ENCODE measurements around the gene FNDC3A. TPM values are rescaled to one million over a fixed set of nuclear protein-coding genes. Genes with fewer than 3 reads are reported as not detected.

Gene FNDC3A
- total RNA-seq, 1 donor from 2014 or later: 61.4 TPM

DNA sequence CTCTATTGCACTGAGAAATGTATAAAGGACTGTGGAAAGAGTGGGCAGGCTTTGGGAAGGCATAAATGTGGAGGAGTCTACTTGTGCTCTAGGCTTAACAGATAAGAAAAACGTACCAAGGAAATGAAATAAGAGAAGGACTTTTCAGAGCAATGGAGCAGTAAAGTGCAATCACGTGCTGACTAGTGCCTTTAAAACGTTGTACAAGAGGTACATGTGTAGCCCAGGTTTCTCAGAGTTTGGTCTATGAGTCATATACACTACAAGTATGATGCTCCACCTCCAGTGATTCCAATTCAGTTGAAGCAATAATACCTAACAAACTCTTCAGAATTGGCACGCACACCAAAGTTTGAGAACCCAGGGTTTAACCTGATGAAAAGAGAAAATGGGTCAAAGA, 13.4 kb upstream of the FNDC3A start:
- TF ChIP-seq, protein P1, sequence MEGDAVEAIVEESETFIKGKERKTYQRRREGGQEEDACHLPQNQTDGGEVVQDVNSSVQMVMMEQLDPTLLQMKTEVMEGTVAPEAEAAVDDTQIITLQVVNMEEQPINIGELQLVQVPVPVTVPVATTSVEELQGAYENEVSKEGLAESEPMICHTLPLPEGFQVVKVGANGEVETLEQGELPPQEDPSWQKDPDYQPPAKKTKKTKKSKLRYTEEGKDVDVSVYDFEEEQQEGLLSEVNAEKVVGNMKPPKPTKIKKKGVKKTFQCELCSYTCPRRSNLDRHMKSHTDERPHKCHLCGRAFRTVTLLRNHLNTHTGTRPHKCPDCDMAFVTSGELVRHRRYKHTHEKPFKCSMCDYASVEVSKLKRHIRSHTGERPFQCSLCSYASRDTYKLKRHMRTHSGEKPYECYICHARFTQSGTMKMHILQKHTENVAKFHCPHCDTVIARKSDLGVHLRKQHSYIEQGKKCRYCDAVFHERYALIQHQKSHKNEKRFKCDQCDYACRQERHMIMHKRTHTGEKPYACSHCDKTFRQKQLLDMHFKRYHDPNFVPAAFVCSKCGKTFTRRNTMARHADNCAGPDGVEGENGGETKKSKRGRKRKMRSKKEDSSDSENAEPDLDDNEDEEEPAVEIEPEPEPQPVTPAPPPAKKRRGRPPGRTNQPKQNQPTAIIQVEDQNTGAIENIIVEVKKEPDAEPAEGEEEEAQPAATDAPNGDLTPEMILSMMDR (IDR thresholded peaks at IDR 0.05): no peak
- peak; percentile 54 to 80 for ATAC-seq
- H3K27me3 ChIP-seq (ENCODE audit: low read depth): no peaks in the 10 kb centered on the region
- H3K9me3 ChIP-seq: no peaks in the 10 kb centered on the region
- H3K4me1 ChIP-seq: no peaks in the 10 kb centered on the region
- no peak for DNase-seq
- H3K4me3 ChIP-seq: no peak overlapping the region
- intact Hi-C loops (cut with DNase I): no loop called here
- no peak overlapping the region for H3K27ac ChIP-seq
- no peaks in the 10 kb centered on the region for H3K36me3 ChIP-seq

DNA sequence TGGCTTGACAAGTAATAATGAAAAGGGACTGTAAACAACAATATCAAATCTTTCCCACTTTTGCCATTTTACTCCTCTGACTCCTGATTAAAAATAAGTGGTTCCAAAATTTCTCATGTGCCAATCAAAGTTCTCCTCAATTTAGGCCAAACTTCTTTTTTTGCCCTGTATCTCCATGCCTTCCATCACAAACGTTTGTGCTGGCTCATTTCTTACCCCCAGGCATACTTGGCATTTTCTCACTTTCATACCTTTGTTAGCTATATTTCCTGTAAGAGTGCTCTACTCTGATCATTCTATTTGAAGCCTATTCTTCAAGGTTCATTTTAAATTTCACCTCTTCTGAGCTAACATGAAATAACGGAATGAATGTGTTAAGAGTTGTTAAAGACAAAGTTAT, 10.0 kb upstream of the FNDC3A start:
- Histone ChIP-seq H3K9me3 (no peaks in the 10 kb centered on the region), H3K4me1 (no peaks in the 10 kb centered on the region), H3K27ac (no peak overlapping the region), H3K4me3 (no peak overlapping the region), H3K36me3 (no peaks in the 10 kb centered on the region), H3K27me3 (ENCODE audit: low read depth) (no peaks in the 10 kb centered on the region)
- no peak for DNase-seq
- TF ChIP-seq, protein P1 (IDR thresholded peaks at IDR 0.05): no peak
- intact Hi-C loops (cut with DNase I): no loop called here
- no peak for ATAC-seq

DNA sequence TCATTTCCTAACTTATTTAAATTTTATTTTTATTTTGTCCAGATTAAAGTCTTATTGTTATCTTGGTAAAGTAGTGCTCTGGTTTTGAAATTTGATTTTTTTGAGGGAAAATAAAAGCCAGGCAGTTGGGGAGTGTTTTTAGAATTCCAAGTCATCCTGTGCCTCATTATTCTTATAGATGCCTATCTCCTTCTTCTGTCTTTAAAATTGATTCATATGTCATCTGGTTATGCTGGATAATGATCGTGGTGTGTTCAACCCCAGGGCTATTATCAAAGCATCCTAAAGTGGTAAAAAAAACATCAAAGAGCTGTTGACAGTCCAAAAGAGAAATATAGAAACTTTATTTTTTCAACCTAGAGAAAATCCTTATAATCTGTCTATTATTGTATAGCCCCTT, 6.0 kb upstream of the FNDC3A start:
- TF ChIP-seq, protein P1 (IDR thresholded peaks at IDR 0.05): no peak
- ATAC-seq: no peak
- intact Hi-C loops (cut with DNase I): no loop called here
- Histone ChIP-seq H3K4me3 (no peak overlapping the region), H3K9me3 (peaks cover 14% of the 10 kb centered on the region), H3K27ac (no peak overlapping the region), H3K36me3 (no peaks in the 10 kb centered on the region), H3K4me1 (peaks cover 3% of the 10 kb centered on the region), H3K27me3 (ENCODE audit: low read depth) (no peaks in the 10 kb centered on the region)
- DNase-seq: no peak

DNA sequence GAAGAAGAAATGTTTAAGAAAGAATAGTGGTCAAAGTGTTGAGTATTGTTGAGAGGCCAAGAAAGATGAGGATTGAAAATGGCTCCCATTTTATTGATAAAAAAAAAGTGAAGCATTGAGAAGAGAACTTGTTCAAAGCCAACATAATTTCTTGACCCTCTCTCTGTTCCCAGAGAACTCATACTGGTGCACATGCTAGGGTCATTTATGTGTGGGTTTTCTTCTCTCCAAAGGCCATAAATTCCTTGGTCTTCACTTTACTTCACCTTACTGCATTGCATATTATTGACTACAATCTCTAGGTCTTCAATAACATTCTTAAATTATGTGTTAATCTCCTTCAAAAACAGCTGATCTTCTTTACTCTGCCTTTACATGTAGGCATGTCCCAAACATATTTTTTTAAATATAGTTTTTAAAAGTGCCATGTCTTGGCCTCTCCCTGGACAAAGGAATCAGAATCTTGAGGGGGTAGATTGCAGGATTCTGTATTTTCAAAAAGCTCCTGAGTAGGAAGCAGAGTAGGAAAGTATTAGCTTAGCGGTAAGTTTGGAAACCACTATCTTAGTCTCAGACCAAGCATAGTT, 1.8 kb upstream of the FNDC3A start:
- H3K4me3 ChIP-seq: no peak overlapping the region
- no peak overlapping the region for H3K27ac ChIP-seq
- ATAC-seq (no peak), DNase-seq (no peak)
- H3K36me3 ChIP-seq: no peaks in the 10 kb centered on the region
- TF ChIP-seq, protein P1 (IDR thresholded peaks at IDR 0.05): no peak
- peaks cover 24% of the 10 kb centered on the region for H3K4me1 ChIP-seq
- no peaks in the 10 kb centered on the region for H3K27me3 ChIP-seq (ENCODE audit: low read depth)
- intact Hi-C loops (cut with DNase I): no loop called here
- H3K9me3 ChIP-seq: peaks cover 15% of the 10 kb centered on the region

DNA sequence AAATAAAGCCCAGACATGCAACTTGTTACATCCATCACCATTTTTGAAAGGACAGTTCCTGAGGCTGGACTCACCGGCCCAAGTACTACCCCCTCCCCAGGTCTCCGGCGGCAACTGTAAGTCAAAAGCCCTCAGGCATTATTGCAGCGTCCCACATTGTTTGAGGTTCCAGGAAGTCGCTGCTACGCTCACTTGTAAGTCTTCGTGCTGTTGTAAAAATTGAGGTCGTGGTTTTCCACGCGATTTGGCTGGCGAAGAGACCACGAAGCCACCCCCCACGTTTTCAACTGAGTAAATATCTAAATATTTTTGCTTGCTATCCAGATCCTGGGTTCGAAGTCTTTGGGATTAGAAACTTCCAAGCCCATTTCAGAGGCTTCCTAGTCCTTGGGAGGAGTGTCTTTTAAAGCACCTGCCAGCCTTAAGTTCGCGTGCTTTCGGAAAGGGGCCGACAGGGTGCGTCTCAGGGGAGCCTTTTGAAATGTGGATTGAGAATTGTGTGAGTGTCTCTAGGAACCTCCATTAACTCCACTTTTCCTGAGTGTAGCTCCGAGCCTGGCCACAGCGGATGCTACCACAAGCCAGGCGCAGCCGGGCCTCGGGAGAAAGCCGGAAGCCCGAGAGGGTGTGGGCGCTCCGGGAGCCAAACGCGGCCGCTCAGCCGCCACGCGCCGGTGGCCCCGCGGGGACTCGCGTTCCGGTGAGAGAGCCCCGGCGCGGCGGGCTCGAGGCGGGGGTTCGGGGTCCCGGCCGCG, 434 bp upstream of the FNDC3A start:
- Histone ChIP-seq H3K36me3 (no peaks in the 10 kb centered on the region), H3K27me3 (ENCODE audit: low read depth) (no peaks in the 10 kb centered on the region), H3K27ac (peak overlapping the region; percentile 98), H3K9me3 (peaks cover 15% of the 10 kb centered on the region), H3K4me1 (peaks cover 38% of the 10 kb centered on the region), H3K4me3 (peak overlapping the region; percentile 87)
- intact Hi-C loops (cut with DNase I): no loop called here
- ATAC-seq (peak; percentile 39 to 50), DNase-seq (peak; percentile 46)
- TF ChIP-seq, protein P1 (IDR thresholded peaks at IDR 0.05): no peak
